ENCODE results near the gene STC2.

STC2 gene

GRCh38 chr5:173323106-173323798 is 5.0 kb downstream of the STC2 start:
- intact Hi-C loops (cut with DNase I; ENCODE audit: low total_unique reads): no loop called here
- H3K4me3 ChIP-seq: peak overlapping the region; percentile 4 to 15
- no peaks in the 10 kb centered on the region for H3K36me3 ChIP-seq
- peaks cover 0 to 41% (median 31%) of the 10 kb centered on the region in 4 donors for H3K4me1 ChIP-seq
- no peaks in the 10 kb centered on the region for H3K9me3 ChIP-seq
- peak overlapping the region in 1 of 2 donors; percentile 29 for H3K27ac ChIP-seq
- peaks cover 0 to 54% of the 10 kb centered on the region in 2 donors for H3K27me3 ChIP-seq
- peak in 1 of 2 donors; percentile 31 for DNase-seq
- TF ChIP-seq CTCF (IDR thresholded peaks at IDR 0.05): no peak

- no peak for TF ChIP-seq CTCF (IDR thresholded peaks at IDR 0.05)
- peaks cover 0 to 27% (median 18%) of the 10 kb centered on the region in 4 donors for H3K4me1 ChIP-seq
Measured at GRCh38 chr5:173321886-173322285, 6.3 kb downstream of the STC2 start.

GRCh38 chr5:173320259-173320658 is 8.0 kb downstream of the STC2 start:
- TF ChIP-seq CTCF (IDR thresholded peaks at IDR 0.05): no peak
- peak overlapping the region in 1 of 2 donors; percentile 38 for H3K27ac ChIP-seq
- peaks cover 0 to 25% of the 10 kb centered on the region in 2 donors for H3K27me3 ChIP-seq
- H3K4me3 ChIP-seq: no peak overlapping the region
- H3K36me3 ChIP-seq: no peaks in the 10 kb centered on the region
- H3K4me1 ChIP-seq: peaks cover 0 to 31% (median 19%) of the 10 kb centered on the region in 4 donors
- no peak for DNase-seq
- intact Hi-C loops (cut with DNase I; ENCODE audit: low total_unique reads): no loop called here
- no peaks in the 10 kb centered on the region for H3K9me3 ChIP-seq

More at GRCh38 chr5:173321886-173322285, 6.3 kb downstream of the STC2 start:
- peaks cover 0 to 41% of the 10 kb centered on the region in 2 donors for H3K27me3 ChIP-seq
- no peaks in the 10 kb centered on the region for H3K36me3 ChIP-seq
- intact Hi-C loops (cut with DNase I; ENCODE audit: low total_unique reads): no loop called here
- no peak overlapping the region for H3K4me3 ChIP-seq
- H3K27ac ChIP-seq: no peak overlapping the region
- DNase-seq: no peak
- no peaks in the 10 kb centered on the region for H3K9me3 ChIP-seq

GRCh38 chr5:173319646-173320045 is 8.6 kb downstream of the STC2 start:
- Histone ChIP-seq H3K27me3 (peaks cover 0 to 25% of the 10 kb centered on the region in 2 donors), H3K36me3 (no peaks in the 10 kb centered on the region), H3K9me3 (no peaks in the 10 kb centered on the region), H3K27ac (peak overlapping the region in 1 of 2 donors; percentile 38), H3K4me3 (no peak overlapping the region), H3K4me1 (peaks cover 0 to 33% (median 21%) of the 10 kb centered on the region in 4 donors)
- intact Hi-C loops (cut with DNase I; ENCODE audit: low total_unique reads): no loop called here
- DNase-seq: no peak
- TF ChIP-seq CTCF (IDR thresholded peaks at IDR 0.05): no peak

GRCh38 chr5:173318881-173319620 is 9.2 kb downstream of the STC2 start:
- peaks cover 0 to 25% of the 10 kb centered on the region in 2 donors for H3K27me3 ChIP-seq
- DNase-seq: no peak
- peaks cover 0 to 28% (median 17%) of the 10 kb centered on the region in 4 donors for H3K4me1 ChIP-seq
- no peaks in the 10 kb centered on the region for H3K36me3 ChIP-seq
- intact Hi-C loops (cut with DNase I; ENCODE audit: low total_unique reads): no loop called here
- no peak for TF ChIP-seq CTCF (IDR thresholded peaks at IDR 0.05)
- no peak overlapping the region for H3K4me3 ChIP-seq
- H3K27ac ChIP-seq: no peak overlapping the region
- no peaks in the 10 kb centered on the region for H3K9me3 ChIP-seq
